HFFc6 (cell line): ENCODE data around the gene TCEA2. TPM values are rescaled to one million over a fixed set of nuclear protein-coding genes. Genes with fewer than 3 reads are reported as not detected.

Experiments
- DNase-seq: peaks from one replicate; pipeline ENCODE4 v3.0.0-alpha.2; 2018
- H3K27ac Mint-ChIP-seq: 2 replicates; pipeline ENCODE4 v1.8.0; 2020; ENCODE audit warnings: mild to moderate bottlenecking, mixed read lengths
- H3K27me3 Mint-ChIP-seq: 2 replicates; pipeline ENCODE4 v1.8.0; 2021; ENCODE audit warnings: mild to moderate bottlenecking, moderate library complexity, mixed read lengths; ENCODE audit not compliant: insufficient read depth
- H3K36me3 Mint-ChIP-seq: 2 replicates; pipeline ENCODE4 v1.8.0; 2021; ENCODE audit warnings: low read depth, mixed read lengths
- H3K4me1 Mint-ChIP-seq: 2 replicates; pipeline ENCODE4 v1.8.0; 2020; ENCODE audit warnings: low read depth, mixed read lengths
- H3K4me3 Mint-ChIP-seq: 2 replicates; pipeline ENCODE4 v1.8.0; 2020; ENCODE audit warnings: mild to moderate bottlenecking, moderate library complexity, mixed read lengths
- H3K9me3 Mint-ChIP-seq: 2 replicates; pipeline ENCODE4 v1.8.0; 2020; ENCODE audit warnings: mild to moderate bottlenecking, mixed read lengths
- total RNA-seq, 6 experiments: library from RNA; stranded (reverse); fragmentation: NEBNext Ultra II Directional; extraction: Animal tissue kit (Norgen Biotek cat#: 25700); gene quantifications; 2 replicates in 1 of 6; 3 replicates in 5 of 6; pipeline ENCODE4 v1.2.3, GENCODE V29; 2021
- TF ChIP-seq, protein P1 (sequence below): fragments of 200-600 bp; sonication (generic); IDR thresholded peaks from 2 replicates; pipeline ENCODE4 v1.5.0; 2021; ENCODE audit warnings: antibody characterized with exemption, mild to moderate bottlenecking

The TCEA2 gene
- total RNA-seq, 6 experiments from 2014 or later, result 36.8 to 47.4 (median 41.5) TPM

GRCh38 chr20:64023361-64024140 is 39.4 kb upstream of the TCEA2 start:
- H3K9me3 Mint-ChIP-seq, result no peaks in the 10 kb centered on the region
- no peak overlapping the region for H3K27ac Mint-ChIP-seq
- H3K4me1 Mint-ChIP-seq, result no peaks in the 10 kb centered on the region; the same call in 1 of the 2 replicates
- H3K27me3 Mint-ChIP-seq, result peaks cover 2% of the 10 kb centered on the region
- H3K4me3 Mint-ChIP-seq, result no peak overlapping the region
- peaks cover 25% of the 10 kb centered on the region for H3K36me3 Mint-ChIP-seq
- no peak for DNase-seq
- TF ChIP-seq, protein P1, sequence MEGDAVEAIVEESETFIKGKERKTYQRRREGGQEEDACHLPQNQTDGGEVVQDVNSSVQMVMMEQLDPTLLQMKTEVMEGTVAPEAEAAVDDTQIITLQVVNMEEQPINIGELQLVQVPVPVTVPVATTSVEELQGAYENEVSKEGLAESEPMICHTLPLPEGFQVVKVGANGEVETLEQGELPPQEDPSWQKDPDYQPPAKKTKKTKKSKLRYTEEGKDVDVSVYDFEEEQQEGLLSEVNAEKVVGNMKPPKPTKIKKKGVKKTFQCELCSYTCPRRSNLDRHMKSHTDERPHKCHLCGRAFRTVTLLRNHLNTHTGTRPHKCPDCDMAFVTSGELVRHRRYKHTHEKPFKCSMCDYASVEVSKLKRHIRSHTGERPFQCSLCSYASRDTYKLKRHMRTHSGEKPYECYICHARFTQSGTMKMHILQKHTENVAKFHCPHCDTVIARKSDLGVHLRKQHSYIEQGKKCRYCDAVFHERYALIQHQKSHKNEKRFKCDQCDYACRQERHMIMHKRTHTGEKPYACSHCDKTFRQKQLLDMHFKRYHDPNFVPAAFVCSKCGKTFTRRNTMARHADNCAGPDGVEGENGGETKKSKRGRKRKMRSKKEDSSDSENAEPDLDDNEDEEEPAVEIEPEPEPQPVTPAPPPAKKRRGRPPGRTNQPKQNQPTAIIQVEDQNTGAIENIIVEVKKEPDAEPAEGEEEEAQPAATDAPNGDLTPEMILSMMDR, result no peak

- Mint-ChIP-seq H3K4me3 (no peak overlapping the region), H3K9me3 (no peaks in the 10 kb centered on the region), H3K36me3 (peaks cover 27% of the 10 kb centered on the region), H3K27ac (no peak overlapping the region), H3K4me1 (no peaks in the 10 kb centered on the region; the same call in 1 of the 2 replicates), H3K27me3 (no peaks in the 10 kb centered on the region; the same call in 1 of the 2 replicates)
- DNase-seq, result no peak
- TF ChIP-seq, protein P1, result no peak
These were observed 38.6 kb upstream of the TCEA2 start for GRCh38 chr20:64024141-64024990.

DNA sequence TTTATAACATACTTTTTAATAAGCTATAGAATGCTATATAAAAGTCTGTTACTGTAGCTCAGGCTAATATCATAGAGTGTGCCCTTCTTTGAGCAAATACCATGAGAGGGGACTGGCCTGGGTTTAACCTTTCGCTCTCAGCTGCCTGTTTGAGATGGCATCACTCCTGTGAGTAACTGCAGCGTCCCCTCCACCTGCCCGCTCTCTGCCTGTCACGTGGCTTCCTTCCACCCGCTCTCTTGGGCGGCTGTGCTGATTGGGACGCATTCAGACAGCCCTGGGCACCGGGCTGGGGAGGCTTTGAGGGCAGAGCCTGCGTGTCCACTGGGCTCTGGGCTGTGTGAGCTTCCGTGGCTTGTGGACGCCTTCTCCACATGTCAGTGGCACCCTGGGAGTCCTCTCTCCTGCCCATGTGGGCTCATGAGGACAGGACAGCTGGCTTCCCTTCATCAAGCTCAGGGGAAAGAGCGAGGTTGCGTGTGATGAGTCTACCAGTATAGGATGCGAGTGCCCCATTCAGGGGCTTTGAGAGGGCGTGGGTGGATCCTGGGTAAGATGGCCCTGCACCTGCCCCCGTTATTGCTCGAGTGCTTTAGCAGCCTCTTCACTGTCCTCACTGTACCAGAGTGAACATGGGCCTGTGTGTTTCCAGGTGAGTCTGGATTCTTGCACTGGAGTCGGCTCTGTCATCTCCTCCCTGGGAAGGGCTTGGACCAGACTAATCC is 37.7 kb upstream of the TCEA2 start:
- H3K27ac Mint-ChIP-seq, result no peak overlapping the region
- no peaks in the 10 kb centered on the region for H3K9me3 Mint-ChIP-seq
- peaks cover 30% of the 10 kb centered on the region for H3K36me3 Mint-ChIP-seq
- no peaks in the 10 kb centered on the region; the same call in 1 of the 2 replicates for H3K27me3 Mint-ChIP-seq
- DNase-seq, result no peak
- H3K4me3 Mint-ChIP-seq, result no peak overlapping the region
- TF ChIP-seq, protein P1, result no peak
- H3K4me1 Mint-ChIP-seq, result no peaks in the 10 kb centered on the region

GRCh38 chr20:64025826-64026412 is 37.1 kb upstream of the TCEA2 start:
- H3K4me3 Mint-ChIP-seq, result no peak overlapping the region
- H3K27me3 Mint-ChIP-seq, result no peaks in the 10 kb centered on the region; the same call in 1 of the 2 replicates
- H3K4me1 Mint-ChIP-seq, result no peaks in the 10 kb centered on the region
- no peaks in the 10 kb centered on the region for H3K9me3 Mint-ChIP-seq
- no peak for DNase-seq
- peaks cover 30% of the 10 kb centered on the region for H3K36me3 Mint-ChIP-seq
- TF ChIP-seq, protein P1, result no peak
- no peak overlapping the region for H3K27ac Mint-ChIP-seq
